SU-DHL-6 (cell line): ENCODE data around the gene GPSM1.

Experiments
- H2AFZ ChIP-seq: fragments of 200-600 bp; sonication (generic); 2 replicates; pipeline ENCODE4 v1.6.1; 2014; ENCODE audit warnings: low read depth, mild to moderate bottlenecking, moderate library complexity, mixed read lengths, antibody characterized with exemption, low read length; ENCODE audit not compliant: severe bottlenecking
- H3F3A ChIP-seq: fragments of 200-600 bp; shearing (Covaris generic); 2 replicates; pipeline ENCODE4 v1.6.0; 2016; ENCODE audit warnings: antibody characterized with exemption, mild to moderate bottlenecking; ENCODE audit not compliant: insufficient read depth
- H3K27ac ChIP-seq: fragments of 200-600 bp; sonication (generic); 2 replicates; pipeline ENCODE4 v1.5.1; 2016; ENCODE audit warnings: low read depth, mild to moderate bottlenecking, low read length, moderate library complexity, mixed read lengths
- H3K27me3 ChIP-seq: fragments of 200-600 bp; sonication (generic), shearing (Covaris generic); 2 replicates; pipeline ENCODE4 v1.6.0; 2014; ENCODE audit warnings: mild to moderate bottlenecking, low read length
- H3K36me3 ChIP-seq: fragments of 200-600 bp; sonication (generic); 2 replicates; pipeline ENCODE4 v1.6.1; 2014; ENCODE audit warnings: mild to moderate bottlenecking, low read length, mixed read lengths
- H3K4me2 ChIP-seq: fragments of 300-600, 200-600 bp; shearing (Covaris generic), sonication (generic); 2 replicates; pipeline ENCODE4 v1.6.0; 2014; ENCODE audit warnings: low read length, low read depth, mild to moderate bottlenecking; ENCODE audit not compliant: poor library complexity, severe bottlenecking
- H3K4me3 ChIP-seq: fragments of 200-600 bp; sonication (generic); 2 replicates; pipeline ENCODE4 v1.5.1; 2014; ENCODE audit warnings: antibody characterized with exemption, low read length, mild to moderate bottlenecking, mixed read lengths; ENCODE audit not compliant: insufficient read depth, poor library complexity, severe bottlenecking
- H3K79me2 ChIP-seq: fragments of 200-600 bp; sonication (generic); 2 replicates; pipeline ENCODE4 v1.6.1; 2014; ENCODE audit warnings: mild to moderate bottlenecking, low read length, moderate library complexity; ENCODE audit not compliant: insufficient read depth
- H3K9ac ChIP-seq: fragments of 200-600 bp; sonication (generic); 2 replicates; pipeline ENCODE4 v1.7.0; 2014; ENCODE audit warnings: mild to moderate bottlenecking, low read length
- H3K9me2 ChIP-seq: fragments of 200-600 bp; sonication (generic); replicated peaks from 2 replicates; pipeline ENCODE4 v1.6.1; 2014; ENCODE audit warnings: low read length; ENCODE audit not compliant: insufficient read depth
- H3K9me3 ChIP-seq: fragments of 200-600 bp; sonication (generic); 2 replicates; pipeline ENCODE4 v1.6.1; 2014; ENCODE audit warnings: low read length, mixed read lengths; ENCODE audit not compliant: insufficient read depth
- H4K20me1 ChIP-seq: fragments of 200-600 bp; sonication (generic); 2 replicates; pipeline ENCODE4 v1.6.1; 2014; ENCODE audit warnings: low read depth, mild to moderate bottlenecking, antibody characterized with exemption, low read length, moderate library complexity, mixed read lengths
- EZH2phosphoT487 ChIP-seq: fragments of 200-600 bp; sonication (generic), shearing (Covaris generic); conservative IDR thresholded peaks from 2 replicates; pipeline ENCODE4 v1.6.1; 2018; ENCODE audit warnings: mild to moderate bottlenecking, antibody characterized with exemption, low read length, moderate library complexity, mixed read lengths
- TF ChIP-seq, protein P1 (sequence below): fragments of 200-600 bp; sonication (generic); IDR thresholded peaks from one replicate; pipeline ENCODE4 v1.5.1; 2017; ENCODE audit warnings: antibody characterized with exemption, mild to moderate bottlenecking, low read length, moderate library complexity; ENCODE audit not compliant: insufficient read depth, poor library complexity, severe bottlenecking

Gene GPSM1

GRCh38 chr9:136361047-136361753, 33.9 kb downstream of the GPSM1 start:
- H3K9me3 ChIP-seq, result no peaks in the 10 kb centered on the region
- H4K20me1 ChIP-seq, result no peaks in the 10 kb centered on the region
- no peaks in the 10 kb centered on the region for H3K79me2 ChIP-seq
- H3K4me3 ChIP-seq, result no peak overlapping the region
- no peaks in the 10 kb centered on the region for H3K36me3 ChIP-seq
- H3K27ac ChIP-seq, result no peak overlapping the region
- H3K4me2 ChIP-seq, result no peak overlapping the region
- H3K27me3 ChIP-seq, result no peaks in the 10 kb centered on the region
- H3F3A ChIP-seq, result no peaks in the 10 kb centered on the region
- H3K9me2 ChIP-seq, result no peaks in the 10 kb centered on the region
- H2AFZ ChIP-seq, result no peak overlapping the region
- no peak overlapping the region for H3K9ac ChIP-seq
- TF ChIP-seq, protein P1, sequence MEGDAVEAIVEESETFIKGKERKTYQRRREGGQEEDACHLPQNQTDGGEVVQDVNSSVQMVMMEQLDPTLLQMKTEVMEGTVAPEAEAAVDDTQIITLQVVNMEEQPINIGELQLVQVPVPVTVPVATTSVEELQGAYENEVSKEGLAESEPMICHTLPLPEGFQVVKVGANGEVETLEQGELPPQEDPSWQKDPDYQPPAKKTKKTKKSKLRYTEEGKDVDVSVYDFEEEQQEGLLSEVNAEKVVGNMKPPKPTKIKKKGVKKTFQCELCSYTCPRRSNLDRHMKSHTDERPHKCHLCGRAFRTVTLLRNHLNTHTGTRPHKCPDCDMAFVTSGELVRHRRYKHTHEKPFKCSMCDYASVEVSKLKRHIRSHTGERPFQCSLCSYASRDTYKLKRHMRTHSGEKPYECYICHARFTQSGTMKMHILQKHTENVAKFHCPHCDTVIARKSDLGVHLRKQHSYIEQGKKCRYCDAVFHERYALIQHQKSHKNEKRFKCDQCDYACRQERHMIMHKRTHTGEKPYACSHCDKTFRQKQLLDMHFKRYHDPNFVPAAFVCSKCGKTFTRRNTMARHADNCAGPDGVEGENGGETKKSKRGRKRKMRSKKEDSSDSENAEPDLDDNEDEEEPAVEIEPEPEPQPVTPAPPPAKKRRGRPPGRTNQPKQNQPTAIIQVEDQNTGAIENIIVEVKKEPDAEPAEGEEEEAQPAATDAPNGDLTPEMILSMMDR, result no peak
- no peak for TF ChIP-seq EZH2phosphoT487

DNA sequence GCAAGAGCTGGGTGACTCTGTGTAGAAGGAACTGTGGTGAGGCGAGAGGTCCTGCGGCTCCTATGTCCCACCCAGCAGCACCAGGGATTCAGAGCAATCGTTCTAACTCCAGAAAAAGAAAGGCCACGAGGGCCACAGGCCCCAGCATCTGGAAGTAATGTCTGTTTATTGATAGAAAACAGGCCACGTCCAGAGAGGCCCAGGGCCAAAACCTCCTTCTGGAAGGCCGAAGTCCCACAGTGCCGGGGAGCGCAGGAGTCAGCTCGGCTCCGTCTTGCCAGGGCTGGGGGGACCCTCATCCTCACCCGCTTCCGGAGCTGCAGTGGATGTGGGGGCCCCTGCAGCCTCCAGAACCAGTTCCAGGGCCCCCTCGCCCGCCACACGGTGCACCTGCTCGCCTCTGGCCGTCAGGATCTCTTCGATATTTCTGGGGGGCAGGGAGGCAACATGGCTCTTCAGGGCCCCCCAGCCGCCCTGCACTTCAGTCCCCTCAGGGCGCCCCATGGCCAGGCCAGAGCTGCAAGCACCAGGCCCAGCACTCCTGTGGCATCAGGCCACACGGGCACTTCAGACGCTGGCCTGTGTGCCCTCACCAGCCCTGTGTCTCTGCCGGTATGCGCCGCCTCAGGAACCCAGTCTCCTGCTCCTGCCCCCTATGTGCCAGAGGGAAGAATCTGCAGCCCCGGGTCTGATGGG, 34.6 kb downstream of the GPSM1 start:
- no peak overlapping the region for H3K9ac ChIP-seq
- H3K9me3 ChIP-seq, result no peaks in the 10 kb centered on the region
- H3K36me3 ChIP-seq, result no peaks in the 10 kb centered on the region
- H3K79me2 ChIP-seq, result no peaks in the 10 kb centered on the region
- no peaks in the 10 kb centered on the region for H3K27me3 ChIP-seq
- H3F3A ChIP-seq, result no peaks in the 10 kb centered on the region
- H3K9me2 ChIP-seq, result no peaks in the 10 kb centered on the region
- no peak overlapping the region for H3K27ac ChIP-seq
- H4K20me1 ChIP-seq, result no peaks in the 10 kb centered on the region
- no peak overlapping the region for H2AFZ ChIP-seq
- no peak overlapping the region for H3K4me2 ChIP-seq
- TF ChIP-seq, protein P1, result no peak
- TF ChIP-seq EZH2phosphoT487, result no peak
- H3K4me3 ChIP-seq, result no peak overlapping the region

GRCh38 chr9:136362450-136362784, 35.1 kb downstream of the GPSM1 start:
- Histone ChIP-seq H3K9me2 (no peaks in the 10 kb centered on the region), H3K9ac (peak overlapping the region; percentile 6; the same call in 1 of the 2 replicates), H3K36me3 (no peaks in the 10 kb centered on the region), H3F3A (no peaks in the 10 kb centered on the region), H4K20me1 (no peaks in the 10 kb centered on the region), H2AFZ (no peak overlapping the region), H3K27ac (no peak overlapping the region), H3K9me3 (no peaks in the 10 kb centered on the region), H3K4me3 (no peak overlapping the region), H3K79me2 (no peaks in the 10 kb centered on the region), H3K4me2 (peak overlapping the region; percentile 29), H3K27me3 (no peaks in the 10 kb centered on the region)
- TF ChIP-seq, protein P1, result no peak
- TF ChIP-seq EZH2phosphoT487, result no peak
